Measurements from ENCODE around the gene FMNL3.
"Not testable (repeated sequence)": the region's sequence is repeated elsewhere in the genome, so short reads cannot be mapped to it uniquely, and the experiment has no call there.

Gene FMNL3, protein sequence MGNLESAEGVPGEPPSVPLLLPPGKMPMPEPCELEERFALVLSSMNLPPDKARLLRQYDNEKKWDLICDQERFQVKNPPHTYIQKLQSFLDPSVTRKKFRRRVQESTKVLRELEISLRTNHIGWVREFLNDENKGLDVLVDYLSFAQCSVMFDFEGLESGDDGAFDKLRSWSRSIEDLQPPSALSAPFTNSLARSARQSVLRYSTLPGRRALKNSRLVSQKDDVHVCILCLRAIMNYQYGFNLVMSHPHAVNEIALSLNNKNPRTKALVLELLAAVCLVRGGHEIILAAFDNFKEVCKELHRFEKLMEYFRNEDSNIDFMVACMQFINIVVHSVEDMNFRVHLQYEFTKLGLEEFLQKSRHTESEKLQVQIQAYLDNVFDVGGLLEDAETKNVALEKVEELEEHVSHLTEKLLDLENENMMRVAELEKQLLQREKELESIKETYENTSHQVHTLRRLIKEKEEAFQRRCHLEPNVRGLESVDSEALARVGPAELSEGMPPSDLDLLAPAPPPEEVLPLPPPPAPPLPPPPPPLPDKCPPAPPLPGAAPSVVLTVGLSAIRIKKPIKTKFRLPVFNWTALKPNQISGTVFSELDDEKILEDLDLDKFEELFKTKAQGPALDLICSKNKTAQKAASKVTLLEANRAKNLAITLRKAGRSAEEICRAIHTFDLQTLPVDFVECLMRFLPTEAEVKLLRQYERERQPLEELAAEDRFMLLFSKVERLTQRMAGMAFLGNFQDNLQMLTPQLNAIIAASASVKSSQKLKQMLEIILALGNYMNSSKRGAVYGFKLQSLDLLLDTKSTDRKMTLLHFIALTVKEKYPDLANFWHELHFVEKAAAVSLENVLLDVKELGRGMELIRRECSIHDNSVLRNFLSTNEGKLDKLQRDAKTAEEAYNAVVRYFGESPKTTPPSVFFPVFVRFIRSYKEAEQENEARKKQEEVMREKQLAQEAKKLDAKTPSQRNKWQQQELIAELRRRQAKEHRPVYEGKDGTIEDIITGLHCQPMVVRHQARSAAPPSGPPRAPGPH

DNA sequence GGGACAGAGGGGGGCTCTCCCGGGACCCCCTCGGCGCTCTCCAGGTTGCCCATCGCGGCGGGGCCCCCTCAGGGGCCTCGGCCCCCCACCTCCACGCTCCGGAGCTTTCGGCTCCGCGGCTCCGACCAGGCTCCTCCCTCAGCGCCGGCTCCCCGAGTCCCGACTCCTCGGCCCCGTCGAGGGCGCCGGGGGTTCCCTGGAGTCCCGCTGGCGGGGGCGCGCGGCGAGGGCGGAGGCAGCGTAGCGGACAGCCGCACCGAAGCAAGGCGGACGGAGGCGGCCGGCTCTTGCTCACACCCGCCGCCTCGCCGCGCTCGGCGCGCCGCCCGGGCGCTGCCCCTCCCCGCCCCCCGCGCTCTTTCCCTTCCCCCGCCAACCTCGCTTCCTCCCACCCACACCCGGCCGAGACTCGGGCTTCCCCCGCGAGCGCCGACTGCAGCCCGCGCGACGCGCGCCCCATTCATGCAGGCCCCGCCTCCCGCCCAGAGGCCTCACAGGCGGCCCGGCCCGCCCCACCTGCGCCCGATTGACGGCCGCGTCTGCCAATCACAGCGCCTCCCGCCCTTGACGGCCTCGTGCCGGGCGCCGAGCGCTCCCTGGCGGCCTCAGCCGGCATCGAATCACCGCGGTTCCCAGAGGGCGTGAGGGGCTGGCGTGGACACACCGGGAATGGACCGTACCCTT, at the start of gene FMNL3:
TSS of gene FMNL3 (minus strand) at position 278 of the 684 bp plus-strand sequence. CDS start at position 53, 225 bp downstream.
- peak; percentile 98 to 99 (median 99) for DNase-seq (ENCODE audit: low read depth in 3 of 3, low spot score in 1 of 3)

DNA sequence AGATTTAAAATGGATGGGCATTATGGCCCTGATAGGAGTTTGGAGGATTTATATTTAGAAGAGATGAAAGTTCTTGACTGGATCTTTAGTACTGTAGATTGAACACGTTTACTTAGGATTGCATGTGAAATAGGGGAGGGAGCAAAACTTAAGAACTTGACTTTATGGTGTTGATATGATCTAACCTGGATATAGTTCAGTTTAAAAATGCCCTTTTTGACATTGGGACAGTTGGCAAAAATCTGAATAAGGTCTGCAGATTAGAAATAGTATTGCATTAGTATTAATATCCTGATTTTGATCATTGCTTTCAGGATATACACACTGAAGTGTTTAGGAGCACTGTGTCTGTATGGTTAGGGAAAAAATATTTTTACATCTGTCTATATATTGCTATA, 43.8 kb upstream of the FMNL3 start:
- DNase-seq (ENCODE audit: low read depth in 3 of 3, low spot score in 1 of 3): no peak

DNA sequence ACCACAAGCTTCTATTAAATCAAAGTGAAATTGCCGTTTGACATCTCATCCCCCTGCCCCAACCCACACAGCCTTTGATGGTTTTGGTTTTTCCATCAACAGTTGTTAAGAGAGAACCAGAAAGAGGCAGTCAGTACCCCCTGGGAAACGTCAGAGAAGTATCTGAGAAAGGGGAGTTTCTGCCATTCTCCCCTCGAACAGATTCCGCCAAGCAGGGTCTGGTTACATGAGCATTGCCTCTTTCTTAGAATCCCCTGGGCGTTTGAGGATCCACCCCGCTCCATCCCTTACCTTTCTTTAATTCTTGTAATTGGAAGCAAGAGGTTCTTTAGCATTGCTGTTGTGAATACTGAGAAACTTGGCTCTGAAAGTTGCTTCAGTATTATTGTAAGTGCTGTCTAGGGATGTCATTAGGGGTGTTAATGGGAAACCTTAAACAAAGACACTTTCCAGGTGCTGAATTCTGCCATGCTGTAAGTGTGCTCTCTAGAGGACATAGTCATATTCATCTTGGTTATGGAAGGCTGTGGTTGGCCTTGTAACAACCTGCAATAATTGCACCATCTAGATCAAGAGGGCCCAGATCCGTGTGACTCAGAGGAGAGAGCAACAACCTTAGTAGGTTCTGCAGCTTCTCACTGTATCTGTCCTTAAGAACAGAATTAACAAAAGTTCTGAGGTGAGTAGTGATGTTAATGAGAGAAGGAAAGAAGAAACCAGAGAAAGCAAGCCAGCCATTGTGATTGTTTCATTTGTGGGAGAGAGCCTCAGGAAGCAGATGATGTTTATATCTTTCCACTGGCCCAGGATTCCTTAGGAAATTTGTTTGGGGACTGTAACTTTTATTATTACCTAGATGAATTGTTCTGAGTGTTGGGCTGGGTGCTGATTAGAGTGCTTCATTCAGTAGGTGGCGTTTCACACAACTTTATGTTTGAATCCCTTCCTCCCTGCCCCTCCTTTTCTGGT, 43.1 kb upstream of the FMNL3 start:
- no peak for DNase-seq (ENCODE audit: low read depth in 3 of 3, low spot score in 1 of 3)

DNA sequence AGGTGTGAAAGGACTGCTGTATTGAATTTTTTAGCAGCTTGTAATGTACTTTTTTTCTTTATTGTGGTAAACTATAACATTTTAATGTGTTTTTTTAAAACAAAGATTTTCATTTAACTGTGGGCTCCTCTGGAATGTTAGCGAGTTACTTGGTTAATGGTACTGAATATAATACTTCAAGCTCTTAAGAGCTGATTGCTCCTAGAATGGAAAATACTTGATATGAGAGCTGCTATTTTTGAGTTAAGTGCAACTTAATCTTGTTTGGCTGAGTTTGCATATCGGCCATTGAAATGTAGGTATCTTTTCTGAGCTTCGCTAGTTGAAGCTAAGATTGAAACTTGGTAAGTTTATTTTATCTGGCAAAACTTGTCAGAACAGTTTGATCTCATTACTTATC, 41.6 kb upstream of the FMNL3 start:
- no peak for DNase-seq (ENCODE audit: low read depth in 3 of 3, low spot score in 1 of 3)

DNA sequence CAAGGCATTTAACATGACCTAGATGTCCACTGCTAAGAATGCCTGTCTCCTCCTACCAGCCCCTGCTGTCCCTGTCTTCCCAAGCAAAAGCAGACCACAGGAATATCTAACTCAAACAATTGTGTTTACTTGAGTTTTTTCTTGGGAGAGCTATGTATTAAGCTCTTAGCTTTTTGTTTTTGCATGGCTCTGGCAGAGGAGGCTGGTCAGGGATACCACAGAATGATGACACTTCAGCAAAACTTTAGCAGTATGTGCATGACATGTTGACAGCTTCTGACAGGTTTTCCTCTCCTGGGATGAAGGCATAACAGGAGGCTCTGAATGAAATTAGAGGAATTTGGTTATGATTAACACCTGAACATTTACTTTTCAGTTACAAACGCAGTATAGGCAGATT, 41.1 kb upstream of the FMNL3 start:
- no peak for DNase-seq (ENCODE audit: low read depth in 3 of 3, low spot score in 1 of 3)

DNA sequence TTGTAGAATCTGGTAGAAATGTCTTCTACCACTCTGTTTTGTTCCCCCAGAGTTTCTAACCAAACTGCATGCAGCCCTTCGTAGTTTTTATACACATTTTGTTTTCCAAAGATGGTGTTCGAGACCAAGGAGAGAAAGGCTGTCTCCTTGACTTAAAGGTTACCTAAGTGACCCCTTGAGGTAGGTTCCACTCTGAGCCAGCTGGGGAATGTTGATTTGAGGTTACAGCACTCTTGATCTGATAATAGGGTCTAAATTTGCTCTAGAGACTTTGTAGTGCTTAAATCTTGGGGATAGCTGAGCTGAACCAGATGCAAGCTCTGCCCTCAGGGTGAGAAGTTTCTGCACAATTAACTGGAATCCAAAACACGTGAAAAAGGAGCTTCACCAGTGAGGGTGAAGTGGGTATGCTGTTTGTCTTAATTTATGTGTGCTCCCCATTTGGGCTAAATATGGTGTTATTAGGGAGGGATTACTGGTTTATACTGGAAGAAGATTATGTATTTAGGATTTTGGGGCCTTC, 37.2 kb upstream of the FMNL3 start:
- no peak for DNase-seq (ENCODE audit: low read depth in 3 of 3, low spot score in 1 of 3)

DNA sequence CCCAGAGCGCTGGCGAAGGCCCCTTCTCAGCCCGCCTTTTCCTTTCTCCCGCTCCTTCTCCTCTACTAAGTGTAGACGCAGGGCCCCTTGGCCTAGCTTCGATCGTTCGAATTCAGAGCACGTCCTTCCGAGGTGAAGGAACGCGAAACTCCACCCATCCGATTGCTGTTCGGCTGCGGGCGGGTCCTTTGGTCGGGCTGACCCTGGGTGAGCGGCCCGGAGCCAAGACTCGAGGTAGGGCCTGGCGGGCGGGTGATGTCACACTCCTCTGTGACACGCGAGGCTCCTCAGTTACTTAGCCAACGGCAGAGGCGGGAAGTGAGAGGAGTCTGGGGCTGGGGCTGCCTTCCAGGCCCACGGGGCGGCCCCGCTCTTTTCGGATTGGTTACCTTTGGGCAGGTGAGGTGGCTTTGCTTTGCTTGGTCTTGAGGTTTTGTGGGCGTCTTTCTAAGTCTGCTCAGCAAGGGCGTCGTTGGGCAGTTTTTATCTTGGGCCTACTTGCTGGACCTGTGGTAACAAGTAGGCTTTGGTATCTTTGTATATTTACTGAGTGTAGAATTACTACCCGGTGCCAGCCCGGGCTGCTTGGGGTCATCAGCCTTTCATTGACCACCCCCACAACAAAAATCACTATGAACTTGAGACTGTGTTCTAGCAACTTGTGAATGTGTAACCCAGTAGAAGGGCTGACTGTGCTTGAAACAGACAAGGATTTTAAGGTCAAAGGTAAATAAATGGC, 34.8 kb upstream of the FMNL3 start:
- peak; percentile 54 to 70 (median 67) for DNase-seq (ENCODE audit: low read depth in 3 of 3, low spot score in 1 of 3)

DNA sequence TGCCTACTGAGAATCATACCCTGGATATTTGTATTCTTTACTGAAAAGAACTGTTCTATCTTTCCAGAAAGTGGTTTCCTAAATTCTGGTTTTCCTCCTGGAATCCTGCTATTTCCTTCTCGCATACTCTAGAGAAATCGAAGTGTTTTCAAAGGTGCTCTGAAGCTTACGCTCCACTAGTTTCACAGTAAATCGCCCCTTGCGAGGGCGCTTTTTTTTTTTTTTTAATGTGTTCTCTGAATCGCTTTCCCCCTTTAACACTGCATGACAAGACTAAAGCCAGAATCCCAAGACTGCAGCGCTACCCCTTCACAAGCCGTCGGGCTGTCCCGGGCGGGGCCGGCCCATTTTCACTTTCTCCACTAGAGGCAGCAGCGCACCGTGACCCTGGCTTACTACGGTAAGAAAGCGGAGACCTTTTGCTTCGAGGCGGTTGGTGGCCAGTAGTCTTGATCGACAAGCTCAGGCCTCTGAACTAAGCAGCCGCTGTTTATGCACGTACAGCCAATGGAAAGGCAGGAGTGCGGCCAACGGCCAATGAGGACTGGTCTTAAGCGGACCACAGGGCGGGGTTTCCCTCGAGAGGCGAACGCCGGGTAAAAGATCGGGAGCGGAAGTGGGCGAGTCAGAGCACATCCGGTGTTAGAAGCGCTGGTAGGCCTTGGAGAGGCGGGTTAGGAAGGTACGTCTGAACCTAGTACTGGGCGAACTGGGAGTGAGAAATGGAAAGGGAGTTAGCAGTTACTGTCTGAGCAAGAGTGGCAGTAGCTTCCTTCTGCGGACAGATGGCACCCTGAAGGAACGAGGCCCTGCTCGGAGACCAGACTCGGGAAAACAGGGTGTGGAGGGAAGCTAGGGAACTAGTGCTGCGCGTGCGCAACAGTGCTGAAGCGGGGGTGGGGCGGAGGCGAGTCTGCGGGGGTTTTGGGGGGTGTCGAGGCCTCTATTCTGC, 34.0 kb upstream of the FMNL3 start, which contains the start of gene TMBIM6:
TSS of gene TMBIM6 (plus strand) at position 628 of the 952 bp plus-strand sequence. CDS start 10,937 bp downstream, outside the sequence.
- DNase-seq (ENCODE audit: low read depth in 3 of 3, low spot score in 1 of 3): peak; percentile 92 to 98 (median 96)

DNA sequence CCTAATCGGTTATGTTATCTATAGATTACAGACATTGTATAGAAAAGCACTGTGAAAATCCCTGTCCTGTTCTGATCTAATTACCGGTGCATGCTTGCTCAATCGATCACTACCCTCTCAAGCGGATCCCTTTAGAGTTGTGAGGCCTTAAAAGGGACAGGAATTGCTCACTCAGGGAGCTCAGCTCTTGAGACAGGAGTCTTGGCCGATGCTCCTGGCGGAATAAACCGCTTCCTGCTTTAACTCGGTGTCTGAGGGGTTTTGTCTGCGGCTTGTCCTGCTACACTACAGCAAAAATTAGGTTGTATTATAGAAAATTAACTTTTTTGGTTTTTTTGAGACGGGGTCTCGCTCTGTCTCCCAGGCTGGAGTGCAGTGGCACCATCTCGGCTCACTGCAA, 33.1 kb upstream of the FMNL3 start:
- not testable (repeated sequence) for DNase-seq (ENCODE audit: low read depth in 3 of 3, low spot score in 1 of 3)

DNA sequence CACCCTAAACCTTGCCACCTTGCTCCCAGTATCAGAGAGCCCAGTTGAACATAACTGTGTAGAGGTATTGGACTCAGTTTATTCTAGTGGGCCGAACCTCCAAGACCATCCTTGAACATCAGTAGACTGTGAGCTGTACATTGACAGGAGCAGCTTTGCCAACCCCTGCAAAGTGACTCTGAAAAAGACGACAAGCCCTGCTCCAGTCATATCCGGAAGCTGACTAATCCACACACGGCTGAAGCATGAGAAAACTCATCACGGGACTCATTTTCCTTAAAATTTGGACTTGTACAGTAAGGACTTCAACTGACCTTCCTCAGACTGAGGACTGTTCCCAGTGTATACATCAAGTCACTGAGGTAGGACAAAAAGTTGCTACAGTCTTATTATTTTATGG, 31.5 kb upstream of the FMNL3 start:
- DNase-seq (ENCODE audit: low read depth in 3 of 3, low spot score in 1 of 3): not testable (repeated sequence)

DNA sequence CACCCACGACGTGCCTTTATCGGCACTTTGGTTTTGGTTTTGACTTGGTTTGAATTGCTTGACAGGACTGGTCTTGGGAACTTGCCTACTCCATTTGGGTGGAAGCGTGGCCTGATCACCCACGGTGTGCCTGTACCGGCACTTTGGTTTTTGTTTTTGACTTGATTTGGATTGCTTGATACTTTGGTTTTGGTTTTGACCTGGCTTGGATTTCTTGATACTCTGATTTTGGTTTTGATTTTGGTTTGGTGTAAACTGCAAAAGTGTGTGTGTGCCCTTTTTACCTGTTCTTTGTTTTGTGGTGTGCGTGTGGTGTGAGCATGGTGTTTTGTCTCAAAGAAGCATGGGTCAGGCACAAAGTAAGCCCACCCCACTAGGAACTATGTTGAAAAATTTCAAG, 27.7 kb upstream of the FMNL3 start:
- not testable (repeated sequence) for DNase-seq (ENCODE audit: low read depth in 3 of 3, low spot score in 1 of 3)

DNA sequence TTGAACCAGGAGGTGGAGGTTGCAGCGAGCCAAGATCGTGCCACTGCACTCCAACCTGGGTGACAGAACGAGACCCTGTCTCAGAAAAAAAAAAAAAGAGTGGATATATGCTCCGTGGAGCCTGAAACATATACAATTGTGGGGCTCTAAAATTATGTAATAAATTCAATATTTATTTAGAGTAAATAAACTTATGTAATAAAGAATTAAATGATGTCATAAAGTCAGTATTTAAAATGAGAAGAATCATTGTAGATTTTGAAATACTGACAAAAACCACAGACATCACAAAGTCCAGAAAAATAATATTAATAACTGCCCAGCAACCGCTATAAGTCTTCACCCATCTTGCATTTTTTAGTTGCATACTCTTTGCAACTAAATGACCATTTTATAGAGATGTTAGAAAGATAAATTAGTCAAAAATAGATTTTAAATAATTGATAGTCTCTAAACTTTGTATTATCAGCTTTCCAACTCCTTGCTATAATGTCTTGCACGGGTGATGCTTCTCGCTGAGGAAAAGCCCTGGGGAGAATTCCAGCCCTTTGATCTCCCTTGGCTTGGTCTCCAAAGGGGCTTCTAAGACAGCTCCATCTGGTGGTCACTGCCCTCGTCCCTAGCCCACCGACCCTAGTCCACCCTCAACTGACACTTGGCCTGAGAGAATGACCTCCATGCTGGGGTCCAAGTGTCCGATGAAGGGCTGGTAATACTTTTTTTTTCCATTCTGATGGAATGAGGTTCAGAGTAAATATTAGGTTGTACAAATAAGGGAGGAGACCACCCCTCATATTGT, 26.2 kb upstream of the FMNL3 start:
- DNase-seq (ENCODE audit: low read depth in 3 of 3, low spot score in 1 of 3): no peak

DNA sequence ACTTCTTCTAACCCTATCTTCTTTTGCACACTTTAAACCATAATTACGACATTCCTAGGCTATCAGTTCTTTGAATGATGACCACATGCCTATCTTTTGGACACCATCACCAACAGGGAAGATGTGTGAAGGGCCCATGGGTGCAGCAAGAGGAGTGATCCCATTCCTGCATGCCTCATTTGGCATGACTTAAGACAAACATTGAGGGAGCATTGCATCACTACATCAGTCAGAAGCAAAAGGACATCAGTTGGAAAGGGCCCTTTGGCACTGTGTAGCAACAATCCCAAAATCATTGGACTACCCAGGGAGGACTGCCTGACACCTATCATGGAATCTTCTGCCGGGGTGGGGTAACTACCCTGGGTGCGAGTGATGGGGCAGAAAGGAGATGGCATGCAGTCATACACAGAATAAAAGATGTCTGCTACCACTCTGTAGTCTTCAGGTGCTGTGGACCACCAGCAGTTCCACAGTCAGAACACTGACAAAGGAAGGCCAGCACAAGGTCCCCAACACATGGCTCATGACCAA, 23.4 kb upstream of the FMNL3 start:
- no peak for DNase-seq (ENCODE audit: low read depth in 3 of 3, low spot score in 1 of 3)

DNA sequence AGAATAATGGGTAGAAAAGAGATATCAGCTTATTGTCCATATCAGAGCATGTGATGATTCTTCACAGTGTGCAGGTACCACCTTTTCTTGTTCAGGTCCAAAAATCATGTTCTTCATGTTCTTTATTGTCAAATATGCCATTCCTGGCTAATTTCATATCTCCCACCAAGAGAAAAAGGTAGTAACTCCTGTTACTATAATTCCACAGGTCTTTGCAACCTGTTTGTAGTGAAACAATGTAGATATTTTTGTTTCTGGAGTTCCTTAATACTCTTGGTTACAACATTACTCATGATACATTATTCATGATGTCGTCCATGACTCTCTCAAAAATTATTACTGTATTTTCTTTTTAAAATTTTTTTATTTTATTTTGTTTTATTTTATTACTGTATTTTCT, 22.8 kb upstream of the FMNL3 start:
- no peak for DNase-seq (ENCODE audit: low read depth in 3 of 3, low spot score in 1 of 3)

DNA sequence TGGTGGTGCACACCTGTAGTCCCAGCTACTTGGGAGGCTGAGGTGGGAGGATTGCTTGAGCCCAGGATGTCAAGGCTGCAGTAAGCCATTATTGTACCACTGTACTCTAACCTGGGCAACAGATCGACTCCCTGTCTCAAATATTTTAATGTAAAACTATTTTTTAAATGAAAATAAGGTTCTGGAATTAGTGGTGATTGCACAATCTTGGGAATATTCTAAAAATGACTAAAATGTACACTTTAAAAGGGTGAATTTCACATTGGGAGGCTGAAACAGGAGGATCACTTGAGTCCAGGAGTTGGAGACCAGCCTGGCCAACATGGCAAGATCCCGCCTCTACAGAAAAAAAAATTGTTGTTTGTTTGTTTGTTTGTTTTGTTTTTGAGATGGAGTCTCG, 21.2 kb upstream of the FMNL3 start:
- no peak for DNase-seq (ENCODE audit: low read depth in 3 of 3, low spot score in 1 of 3)

DNA sequence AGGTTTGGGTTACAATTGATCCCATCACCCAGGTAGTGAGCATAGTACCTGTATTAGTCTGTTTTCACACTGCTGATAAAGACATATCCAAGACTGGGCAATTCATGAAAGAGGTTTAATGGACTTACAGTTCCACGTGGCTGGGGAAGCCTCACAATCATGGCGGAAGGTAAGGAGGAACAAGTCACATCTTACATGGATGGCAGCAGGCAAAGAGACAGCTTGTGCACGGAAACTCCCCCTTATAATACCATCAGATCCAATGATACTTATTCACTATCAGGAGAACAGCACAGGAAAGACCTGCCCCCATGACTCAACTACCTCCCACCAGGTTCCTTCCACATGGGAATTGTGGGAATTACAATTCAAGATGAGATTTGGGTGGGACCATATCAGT, 14.2 kb upstream of the FMNL3 start:
- not testable (repeated sequence) for DNase-seq (ENCODE audit: low read depth in 3 of 3, low spot score in 1 of 3)

DNA sequence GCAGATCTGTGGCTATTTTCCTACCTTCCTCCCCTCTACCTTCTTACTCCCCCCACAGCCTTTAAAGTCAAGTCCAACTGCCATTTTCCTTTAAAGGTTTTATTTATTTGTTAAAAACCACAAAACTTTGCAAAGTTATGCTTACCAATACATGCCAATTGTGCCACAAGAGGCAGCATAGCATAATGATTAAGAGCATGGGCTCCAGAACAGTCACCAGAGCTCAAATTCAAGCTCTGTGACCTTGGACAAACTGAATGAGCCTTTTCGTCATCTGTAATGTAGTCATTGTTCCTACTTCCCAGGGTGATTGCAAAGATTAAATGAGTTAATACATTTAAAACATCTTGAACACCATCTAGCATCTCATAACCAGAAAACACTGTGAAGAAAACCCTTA, 13.0 kb upstream of the FMNL3 start:
- no peak for DNase-seq (ENCODE audit: low read depth in 3 of 3, low spot score in 1 of 3)

All from stimulated activated CD4-positive, alpha-beta T cell treated with anti-CD3 and anti-CD28 coated beads, TNF-alpha, amount 100 ng/mL, for 1 hour (primary cell).